Right renal cortex interstitium (tissue), 3 donors: ENCODE results near the gene CLDN22. TPM values are rescaled to one million over a fixed set of nuclear protein-coding genes. Genes with fewer than 3 reads are reported as not detected.

Source experiments
- DNase-seq, 3 donors: peaks; one replicate each; pipeline ENCODE4 v3.0.0-alpha.2; 2013; ENCODE audit warnings: low read depth in 3 of 3, low spot score in 2 of 3
- polyA plus RNA-seq, 3 donors: library from polyadenylated mRNA; unstranded; fragments of 120-200 nt; gene quantifications; one replicate each; pipeline ENCODE4 v1.2.1, GENCODE V29; 2013; ENCODE audit not compliant: insufficient read length in 3 of 3

Gene CLDN22
- polyA plus RNA-seq, 3 donors, result 0.74 to 1.0 (median 0.86) TPM

DNA sequence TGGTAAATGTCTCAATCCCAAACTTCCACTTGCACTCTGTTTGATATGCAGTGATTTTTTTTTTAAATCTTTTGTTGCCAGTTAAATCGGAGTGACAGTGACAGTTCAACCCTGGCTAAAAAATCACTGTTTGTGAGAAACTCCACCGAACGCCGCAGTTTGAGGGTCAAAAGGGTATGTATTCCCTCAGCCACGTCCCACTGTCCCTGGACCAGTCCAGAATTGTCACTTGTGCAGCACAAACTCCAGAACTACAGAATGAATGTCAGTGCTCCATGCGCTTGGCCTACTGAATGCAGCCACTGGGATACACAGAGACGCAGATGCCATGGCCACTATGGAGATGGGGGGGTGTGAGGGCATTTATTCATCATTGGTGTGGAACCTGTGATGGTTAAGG is 34.2 kb downstream of the CLDN22 start:
- no peak for DNase-seq

DNA sequence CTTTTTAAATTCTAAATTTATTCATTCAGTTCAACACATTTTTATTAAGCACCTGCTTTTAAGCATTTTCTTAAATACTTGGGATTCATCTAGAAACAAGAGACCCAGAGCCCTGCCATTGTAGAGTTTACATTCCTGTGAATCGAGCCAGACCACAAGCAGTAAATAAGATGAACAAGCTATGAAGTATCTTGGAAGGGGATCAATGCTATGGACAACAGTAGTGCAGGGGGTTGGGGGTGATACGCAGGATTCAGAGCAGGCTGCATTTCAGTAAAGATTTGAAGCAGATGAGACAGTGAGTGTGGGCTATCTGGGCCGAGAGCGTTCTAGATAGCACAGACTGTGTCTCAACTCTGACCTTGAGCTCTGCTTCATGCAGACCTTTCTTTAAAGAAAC is 35.1 kb downstream of the CLDN22 start:
- peak in 1 of 3 donors; percentile 30 for DNase-seq

DNA sequence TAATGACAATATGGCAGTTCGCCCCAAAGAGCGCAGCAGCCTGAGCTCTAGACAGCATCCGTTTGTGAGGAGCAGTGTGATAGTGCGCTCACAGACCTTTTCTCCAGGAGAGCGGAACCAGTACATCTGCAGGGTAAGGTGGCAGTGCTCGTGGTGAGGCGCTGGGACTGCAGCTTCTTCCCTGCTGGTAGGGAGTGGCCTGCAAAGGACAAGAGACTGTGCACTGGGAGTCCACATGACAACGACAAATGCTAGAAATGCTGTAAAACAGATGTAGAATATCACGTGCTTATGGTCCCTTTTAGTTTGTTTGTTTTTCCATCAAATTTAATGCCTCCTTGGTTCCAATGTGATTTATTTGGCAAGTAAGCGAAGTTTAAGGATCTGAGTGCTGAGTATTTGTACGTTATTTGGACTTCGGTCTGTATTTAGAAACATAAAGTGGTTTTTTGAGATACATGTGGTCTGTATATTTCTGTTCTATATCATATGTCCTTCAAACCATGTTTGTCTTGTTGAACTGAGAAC is 35.8 kb downstream of the CLDN22 start:
- DNase-seq, result peak in 2 of 3 donors; percentile 32 to 49

DNA sequence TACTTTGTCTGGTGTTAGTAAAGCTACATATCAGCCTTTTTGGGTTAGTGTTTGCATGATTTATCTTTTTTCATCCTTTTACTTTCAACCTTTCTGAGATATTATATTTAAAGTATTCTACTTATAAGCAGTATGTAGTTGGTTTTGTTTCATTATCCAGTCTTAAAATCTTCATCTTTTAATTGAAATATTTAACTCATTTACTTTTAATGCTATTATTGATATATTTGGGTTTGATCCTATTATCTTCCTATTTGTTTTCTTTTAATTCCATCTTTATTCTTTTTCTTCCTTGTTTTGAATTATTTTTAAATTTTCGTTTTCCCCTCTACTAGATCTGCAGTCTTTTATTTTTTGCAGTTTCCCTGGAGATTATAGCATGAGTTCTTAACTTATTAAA is 44.0 kb downstream of the CLDN22 start:
- DNase-seq, result no peak

DNA sequence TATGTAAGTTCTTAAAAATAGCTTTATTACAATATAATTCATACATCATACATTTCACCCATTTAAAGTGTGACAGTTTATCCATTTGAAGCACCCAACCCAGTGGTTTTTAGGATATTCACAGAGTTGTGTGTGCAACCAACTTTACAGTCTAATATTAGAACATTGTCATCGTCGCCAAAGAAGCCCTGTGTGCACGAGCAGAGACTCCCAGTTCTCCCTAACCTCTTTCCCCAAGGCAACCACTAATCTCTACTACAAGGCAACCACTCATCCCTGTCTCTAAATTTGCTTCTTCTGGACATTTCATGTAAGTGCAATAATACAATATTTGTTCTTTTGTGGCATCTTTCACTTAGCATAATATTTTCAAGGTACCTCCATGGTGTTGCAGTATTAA is 47.7 kb downstream of the CLDN22 start:
- DNase-seq, result no peak

DNA sequence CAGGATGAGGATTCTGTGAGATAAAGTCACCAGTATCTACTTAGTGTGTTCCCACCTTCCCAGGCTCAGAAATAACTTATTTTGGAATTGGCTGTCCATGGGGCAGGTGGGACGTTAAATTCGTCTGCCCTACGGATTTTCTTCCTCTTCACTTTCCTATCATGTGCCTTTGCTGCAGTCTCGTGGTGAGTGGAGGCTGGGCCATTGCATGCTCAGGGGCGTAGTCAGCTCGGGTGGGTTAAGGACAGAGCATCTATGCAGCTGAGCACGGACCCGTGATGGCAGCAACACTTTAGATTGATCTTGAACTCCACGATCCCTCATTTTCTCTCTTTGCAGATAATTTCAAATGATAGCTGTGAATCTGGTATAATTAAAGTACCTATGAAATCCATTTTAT is 51.5 kb downstream of the CLDN22 start:
- DNase-seq, result no peak

Other genes starting within 250 kb of the CLDN22 start
- 10 to 100 TPM; 51.7 to 54.7 (median 53.5) TPM for gene WWC2, start 221.0 kb downstream of the CLDN22 start, polyA plus RNA-seq
- gene CLDN24, start 2.1 kb upstream of the CLDN22 start, polyA plus RNA-seq, result under 1 TPM in 2 of 3 donors, not detected in 1; 0.40 to 0.46 TPM
- 10 to 100 TPM; 38.7 to 42.9 (median 39.4) TPM for gene CDKN2AIP, start 124.4 kb upstream of the CLDN22 start, polyA plus RNA-seq
- gene ING2, start 184.8 kb upstream of the CLDN22 start, polyA plus RNA-seq, result 10 to 100 TPM; 27.2 to 29.1 (median 28.4) TPM